GM04503 (cell line): Measurements from ENCODE around the gene NOX1.
"Not testable (repeated sequence)": the region's sequence is repeated elsewhere in the genome, so short reads cannot be mapped to it uniquely, and the experiment has no call there.

Experiments used
- DNase-seq: peaks from one replicate; pipeline ENCODE4 v3.0.0-alpha.2; 2012; ENCODE audit warnings: low read depth

The NOX1 gene

DNA sequence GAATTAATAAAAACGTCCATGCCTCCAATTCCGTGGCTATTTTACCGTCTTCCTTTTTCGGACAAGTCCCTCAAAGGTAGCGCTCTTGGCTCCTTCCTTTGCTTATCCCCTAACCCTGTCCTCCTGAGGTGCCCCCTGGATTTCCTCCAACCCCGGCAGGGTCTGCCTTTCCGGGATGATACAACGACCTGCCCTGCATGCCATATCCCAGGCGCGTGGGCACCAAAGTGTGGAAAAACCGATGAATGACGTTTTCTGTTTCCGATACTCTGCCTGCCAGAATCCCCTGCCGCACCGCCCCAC, 54.7 kb downstream of the NOX1 start:
- no peak for DNase-seq

DNA sequence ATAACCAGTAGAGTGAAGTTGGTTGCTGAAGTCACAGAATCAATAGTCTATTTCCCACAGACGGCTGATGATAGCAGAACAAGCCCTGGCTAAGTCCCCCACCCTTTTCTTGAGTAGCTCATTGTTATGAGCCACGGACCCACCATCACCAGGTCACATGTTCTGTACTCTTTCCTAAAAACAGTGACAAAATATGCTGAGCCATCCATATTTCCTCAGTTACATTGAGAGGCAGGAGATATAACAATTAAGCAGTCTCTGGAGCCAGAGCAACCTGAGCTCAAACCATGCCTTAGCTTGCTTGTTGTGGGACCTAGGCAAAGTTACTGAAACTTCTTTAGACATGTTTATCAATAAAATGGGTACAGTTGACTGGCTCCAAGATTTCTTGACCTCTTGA, 56.8 kb downstream of the NOX1 start:
- DNase-seq = no peak

- no peak for DNase-seq
Measured at GRCh38 chrX:100812216-100813158, 61.7 kb downstream of the NOX1 start.

GRCh38 chrX:100808265-100808664, 65.9 kb downstream of the NOX1 start:
- DNase-seq = not testable (repeated sequence)

- DNase-seq = no peak
Measured at GRCh38 chrX:100804780-100805179, 69.4 kb downstream of the NOX1 start.

DNA sequence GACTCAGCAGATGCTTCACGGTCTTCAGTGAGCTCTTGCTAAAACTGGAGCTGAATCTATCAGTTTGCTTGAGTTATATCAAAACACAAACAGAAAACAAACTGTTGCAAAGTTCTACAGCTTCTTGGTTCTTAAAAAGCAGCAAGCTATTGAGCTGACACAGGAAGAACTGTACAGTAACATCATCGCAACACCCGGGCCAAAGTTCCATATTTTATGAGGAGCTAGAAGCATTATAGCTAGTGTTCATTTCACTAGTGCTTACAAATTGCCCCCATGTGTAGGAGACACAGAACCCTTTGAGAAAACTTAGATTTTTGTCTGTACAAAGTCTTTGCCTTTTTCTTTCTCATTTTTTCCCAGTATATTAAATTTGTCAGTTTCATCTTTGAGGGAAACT, 71.3 kb downstream of the NOX1 start:
- no peak for DNase-seq

GRCh38 chrX:100798484-100799214, 75.5 kb downstream of the NOX1 start:
- no peak for DNase-seq

GRCh38 chrX:100797359-100797758, 76.8 kb downstream of the NOX1 start:
- DNase-seq = no peak

GRCh38 chrX:100796371-100796770, 77.8 kb downstream of the NOX1 start:
- not testable (repeated sequence) for DNase-seq
